HCT116 (cell line): ENCODE measurements around the gene CDH4. TPM values are rescaled to one million over a fixed set of nuclear protein-coding genes. Genes with fewer than 3 reads are reported as not detected.

ENCODE experiments used
- ATAC-seq: fragments of 200-7000 bp; cut with Tn5 transposase; 2 replicates; pipeline ENCODE4 v1.9.1; 2020; ENCODE audit warnings: mild to moderate bottlenecking, moderate library complexity
- BruUV-seq: library from RNA; stranded (reverse); fragments of 400-500 nt; replicated peaks from 2 replicates; lab custom pipeline; 2021; lab: Mats Ljungman, UMichigan
- CTCF ChIA-PET: fragments of 300-600 bp; sonication (Branson Sonifier 250); formaldehyde crosslinking; loops from one replicate; lab custom pipeline; 2021; ENCODE audit warnings: antibody characterized with exemption; lab: Charles Lee
- POLR2A ChIA-PET: fragments of 300-600, 350-600 bp; sonication (Branson Sonifier 250); formaldehyde crosslinking; loops from one replicate; lab custom pipeline; 2021; ENCODE audit warnings: antibody characterized with exemption; lab: Charles Lee
- RAD21 ChIA-PET, 2 experiments: fragments of 300-600 bp; sonication (Branson Sonifier 250); formaldehyde crosslinking; loops; one replicate each; lab custom pipeline; 2023; ENCODE audit warnings: low total read pairs in 2 of 2; ENCODE audit not compliant: uncharacterized antibody in 2 of 2, unreplicated experiment in 2 of 2, low non-redundant PET in 1 of 2; lab: Charles Lee
- DNase-seq: peaks from one replicate; pipeline ENCODE4 v3.0.0-alpha.2; 2010; ENCODE audit warnings: low read depth, low spot score
- H2AFZ ChIP-seq: fragments of 200-600 bp; shearing (Covaris generic), sonication (generic); 2 replicates; pipeline ENCODE4 v1.6.1; 2017; ENCODE audit warnings: low read depth, mixed run types, mixed read lengths, antibody characterized with exemption, low read length; ENCODE audit not compliant: poor library complexity, severe bottlenecking
- H3K27ac ChIP-seq: 2 replicates; pipeline ENCODE4 v1.5.1; 2012; ENCODE audit warnings: low read depth, low read length
- H3K27me3 ChIP-seq: fragments of 200-600 bp; sonication (generic); 2 replicates; pipeline ENCODE4 v1.6.1; 2016; ENCODE audit warnings: mixed run types, low read length, mixed read lengths; ENCODE audit not compliant: insufficient read depth
- H3K36me3 ChIP-seq, 2 experiments: fragments of 200-500 bp in 1 of 2; fragments of 200-600 bp in 1 of 2; sonication (Bioruptor generic) in 1 of 2; sonication (generic) in 1 of 2; 2 replicates each; pipeline versions ENCODE4 v1.5.1 to v1.6.1; 2014 to 2016; ENCODE audit warnings: low read length in 2 of 2, inconsistent platforms in 1 of 2, mixed read lengths in 1 of 2, mixed run types in 1 of 2; ENCODE audit not compliant: insufficient read depth in 2 of 2, control insufficient read depth in 1 of 2
- H3K4me1 ChIP-seq, 2 experiments: fragments of 200-600 bp in 1 of 2; sonication (generic) in 1 of 2; 2 replicates each; pipeline versions ENCODE4 v1.5.1 to v1.6.1; 2012 to 2017; ENCODE audit warnings: low read length in 2 of 2, inconsistent platforms in 1 of 2, mild to moderate bottlenecking in 1 of 2, mixed read lengths in 1 of 2, mixed run types in 1 of 2, moderate library complexity in 1 of 2; ENCODE audit not compliant: insufficient read depth in 2 of 2, control insufficient read depth in 1 of 2
- H3K4me2 ChIP-seq: fragments of 200-600 bp; sonication (generic); 2 replicates; pipeline ENCODE4 v1.6.1; 2017; ENCODE audit warnings: mixed run types, low read length, mixed read lengths
- H3K4me3 ChIP-seq, 2 experiments: fragments of 200-600 bp in 1 of 2; sonication (generic) in 1 of 2; replicated peaks in 1 of 2; 2 replicates each; pipeline ENCODE4 v1.5.1; 2011 to 2016; ENCODE audit warnings: low read length in 2 of 2, control low read depth in 1 of 2, low read depth in 1 of 2, mild to moderate bottlenecking in 1 of 2, mixed read lengths in 1 of 2, mixed run types in 1 of 2
- H3K79me2 ChIP-seq: fragments of 200-600 bp; sonication (generic); 2 replicates; pipeline ENCODE4 v1.6.1; 2017; ENCODE audit warnings: mild to moderate bottlenecking, mixed run types, low read length, moderate library complexity, mixed read lengths; ENCODE audit not compliant: insufficient read depth
- H3K9ac ChIP-seq: fragments of 200-600 bp; sonication (generic); 2 replicates; pipeline ENCODE4 v1.6.1; 2016; ENCODE audit warnings: low read length, mixed read lengths
- H3K9me2 ChIP-seq: fragments of 200-600 bp; sonication (generic), shearing (Covaris generic); 2 replicates; pipeline ENCODE4 v1.6.1; 2017; ENCODE audit warnings: mixed run types, mild to moderate bottlenecking, moderate library complexity; ENCODE audit not compliant: insufficient read depth
- H3K9me3 ChIP-seq, 2 experiments: fragments of 200-500 bp in 1 of 2; fragments of 200-600 bp in 1 of 2; sonication (Bioruptor generic) in 1 of 2; sonication (generic) in 1 of 2; 2 replicates each; pipeline ENCODE4 v1.6.1; 2014 to 2017; ENCODE audit warnings: low read length in 2 of 2, mixed read lengths in 2 of 2, inconsistent platforms in 1 of 2, low read depth in 1 of 2, mild to moderate bottlenecking in 1 of 2, mixed run types in 1 of 2, moderate library complexity in 1 of 2; ENCODE audit not compliant: control insufficient read depth in 1 of 2, insufficient read depth in 1 of 2
- H4K20me1 ChIP-seq: fragments of 200-600 bp; sonication (generic), shearing (Covaris generic); 2 replicates; pipeline ENCODE4 v1.6.1; 2017; ENCODE audit warnings: mixed run types, mild to moderate bottlenecking, moderate library complexity; ENCODE audit not compliant: insufficient read depth
- CBX3 ChIP-seq: IDR thresholded peaks from 2 replicates; pipeline ENCODE4 v1.6.1; 2012; ENCODE audit warnings: low read depth
- CEBPB ChIP-seq: IDR thresholded peaks from 2 replicates; pipeline ENCODE4 v1.6.1; 2012; ENCODE audit warnings: low read depth
- ELF1 ChIP-seq: IDR thresholded peaks from 2 replicates; pipeline ENCODE4 v1.6.1; 2012; ENCODE audit warnings: low read depth, borderline replicate concordance
- FOSL1 ChIP-seq: IDR thresholded peaks from 2 replicates; pipeline ENCODE4 v1.6.1; 2012; ENCODE audit warnings: low read depth
- MAX ChIP-seq: IDR thresholded peaks from 2 replicates; pipeline ENCODE4 v1.6.1; 2012
- POLR2A ChIP-seq: IDR thresholded peaks from 2 replicates; pipeline ENCODE4 v1.7.0; 2011; ENCODE audit warnings: borderline replicate concordance; ENCODE audit not compliant: insufficient read depth, insufficient read length; ENCODE audit errors: extremely low read depth
- SP1 ChIP-seq: IDR thresholded peaks from 2 replicates; pipeline ENCODE4 v1.6.1; 2012; ENCODE audit warnings: low read depth
- TCF7L2 ChIP-seq: IDR thresholded peaks from 2 replicates; pipeline ENCODE4 v1.7.0; 2011; ENCODE audit warnings: borderline replicate concordance, inconsistent platforms; ENCODE audit not compliant: insufficient read depth, insufficient read length; ENCODE audit errors: extremely low read depth
- YY1 ChIP-seq: IDR thresholded peaks from 2 replicates; pipeline ENCODE4 v1.6.1; 2011; ENCODE audit warnings: low read length, low read depth, moderate library complexity, mild to moderate bottlenecking; ENCODE audit not compliant: insufficient replicate concordance; ENCODE audit errors: extremely low read depth
- intact Hi-C: fragments of 100-400 bp; cut with micrococcal nuclease; formaldehyde crosslinking; loops from 2 replicates; pipeline ENCODE4 v1.10.0; 2022
- total RNA-seq: library from RNA; stranded (reverse); gene quantifications from one replicate; pipeline ENCODE4 v1.2.1, GENCODE V29; 2021; ENCODE audit not compliant: unreplicated experiment
- TF ChIP-seq, protein P1 (sequence below), 3 experiments: fragments of 200-600 bp in 1 of 3; sonication (generic) in 1 of 3; IDR thresholded peaks in 2 of 3; conservative IDR thresholded peaks in 1 of 3; 2 replicates each; pipeline ENCODE4 v1.5.1; 2012 to 2017; ENCODE audit warnings: low read depth in 2 of 3, low read length in 2 of 3, antibody characterized with exemption in 1 of 3, borderline replicate concordance in 1 of 3, control low read depth in 1 of 3, mild to moderate bottlenecking in 1 of 3, mixed read lengths in 1 of 3, mixed run types in 1 of 3, moderate library complexity in 1 of 3; ENCODE audit not compliant: insufficient read depth in 1 of 3
- TF ChIP-seq, protein P2 (sequence below): IDR thresholded peaks from 2 replicates; pipeline ENCODE4 v1.6.1; 2012

Gene CDH4
- total RNA-seq, 1 experiment from 2014 or later: not detected

- no peaks in the 10 kb centered on the region for H3K27me3 ChIP-seq
- CTCF ChIA-PET: no interaction called here
- H3K4me2 ChIP-seq: no peak overlapping the region
- no peaks in the 10 kb centered on the region for H3K36me3 ChIP-seq
- intact Hi-C loops: no loop called here
- no TSS peak for BruUV-seq
- TF ChIP-seq ELF1 (no peak), MAX (no peak), YY1 (no peak), CBX3 (no peak), POLR2A (no peak)
- TF ChIP-seq, protein P1, sequence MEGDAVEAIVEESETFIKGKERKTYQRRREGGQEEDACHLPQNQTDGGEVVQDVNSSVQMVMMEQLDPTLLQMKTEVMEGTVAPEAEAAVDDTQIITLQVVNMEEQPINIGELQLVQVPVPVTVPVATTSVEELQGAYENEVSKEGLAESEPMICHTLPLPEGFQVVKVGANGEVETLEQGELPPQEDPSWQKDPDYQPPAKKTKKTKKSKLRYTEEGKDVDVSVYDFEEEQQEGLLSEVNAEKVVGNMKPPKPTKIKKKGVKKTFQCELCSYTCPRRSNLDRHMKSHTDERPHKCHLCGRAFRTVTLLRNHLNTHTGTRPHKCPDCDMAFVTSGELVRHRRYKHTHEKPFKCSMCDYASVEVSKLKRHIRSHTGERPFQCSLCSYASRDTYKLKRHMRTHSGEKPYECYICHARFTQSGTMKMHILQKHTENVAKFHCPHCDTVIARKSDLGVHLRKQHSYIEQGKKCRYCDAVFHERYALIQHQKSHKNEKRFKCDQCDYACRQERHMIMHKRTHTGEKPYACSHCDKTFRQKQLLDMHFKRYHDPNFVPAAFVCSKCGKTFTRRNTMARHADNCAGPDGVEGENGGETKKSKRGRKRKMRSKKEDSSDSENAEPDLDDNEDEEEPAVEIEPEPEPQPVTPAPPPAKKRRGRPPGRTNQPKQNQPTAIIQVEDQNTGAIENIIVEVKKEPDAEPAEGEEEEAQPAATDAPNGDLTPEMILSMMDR (IDR thresholded peaks at IDR 0.05 in 2 of 3, conservative IDR thresholded peaks at IDR 0.05 in 1 of 3; ENCODE audit: borderline replicate concordance in 1 of 3, insufficient read depth in 1 of 3, low read depth in 2 of 3, low read length in 2 of 3): no peak
- TF ChIP-seq, all 23 proteins: peak for 0
- Histone ChIP-seq H3K4me3 (no peak overlapping the region), H3K27ac (no peak overlapping the region), H3K9me2 (no peaks in the 10 kb centered on the region), H3K79me2 (no peaks in the 10 kb centered on the region), H3K4me1 (no peaks in the 10 kb centered on the region), H3K9me3 (peaks cover under 1 to 18% of the 10 kb centered on the region in 2 experiments; a peak in 2 of 4 replicates), H2AFZ (no peak overlapping the region), H4K20me1 (no peaks in the 10 kb centered on the region), H3K9ac (no peak overlapping the region)
- POLR2A ChIA-PET: no interaction called here
- DNase-seq: no peak
- no peak for ATAC-seq
- RAD21 ChIA-PET: no interaction called here
These were observed 135.3 kb downstream of the CDH4 start for GRCh38 chr20:61387204-61387953.

GRCh38 chr20:61387954-61388348 lies 135.9 kb downstream of the CDH4 start:
- Histone ChIP-seq H3K79me2 (no peaks in the 10 kb centered on the region), H4K20me1 (no peaks in the 10 kb centered on the region), H3K27ac (no peak overlapping the region), H3K27me3 (no peaks in the 10 kb centered on the region), H3K4me3 (no peak overlapping the region), H2AFZ (no peak overlapping the region), H3K36me3 (no peaks in the 10 kb centered on the region), H3K9ac (no peak overlapping the region), H3K4me2 (no peak overlapping the region), H3K4me1 (no peaks in the 10 kb centered on the region), H3K9me3 (peaks cover 0 to 18% of the 10 kb centered on the region in 2 experiments; a peak in 2 of 4 replicates), H3K9me2 (no peaks in the 10 kb centered on the region)
- no peak for DNase-seq
- intact Hi-C loops: no loop called here
- RAD21 ChIA-PET: no interaction called here
- TF ChIP-seq ELF1: no peak
- TF ChIP-seq CBX3: no peak
- TF ChIP-seq, protein P2, sequence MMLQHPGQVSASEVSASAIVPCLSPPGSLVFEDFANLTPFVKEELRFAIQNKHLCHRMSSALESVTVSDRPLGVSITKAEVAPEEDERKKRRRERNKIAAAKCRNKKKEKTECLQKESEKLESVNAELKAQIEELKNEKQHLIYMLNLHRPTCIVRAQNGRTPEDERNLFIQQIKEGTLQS: no peak
- no peak for TF ChIP-seq FOSL1
- TF ChIP-seq MAX: no peak
- no peak for TF ChIP-seq TCF7L2
- no peak for TF ChIP-seq CEBPB
- no peak for TF ChIP-seq SP1
- POLR2A ChIA-PET: no interaction called here
- CTCF ChIA-PET: no interaction called here
- ATAC-seq: no peak
- BruUV-seq: no TSS peak
